IMR-90 (cell line): Measurements from ENCODE around the gene RXFP1. TPM values are rescaled to one million over a fixed set of nuclear protein-coding genes. Genes with fewer than 3 reads are reported as not detected.

Source experiments
- ATAC-seq: fragments of 200-7000 bp; cut with Tn5 transposase; 2 replicates; pipeline ENCODE4 v1.9.1; 2020; ENCODE audit warnings: low read depth, mild to moderate bottlenecking, moderate library complexity
- BruUV-seq: library from RNA; stranded (reverse); fragments of 400-500 nt; replicated peaks from 2 replicates; lab custom pipeline; 2021; lab: Mats Ljungman, UMichigan
- CTCF ChIA-PET: fragments of 300-600 bp; formaldehyde crosslinking; extraction: SDS; loops from one replicate; lab custom pipeline; 2021; ENCODE audit warnings: antibody characterized with exemption; lab: Yijun Ruan, JAX
- POLR2A ChIA-PET: fragments of 300-600 bp; sonication (Branson Sonifier 250); formaldehyde crosslinking; loops from one replicate; lab custom pipeline; 2022; ENCODE audit warnings: antibody characterized with exemption; ENCODE audit not compliant: unreplicated experiment; lab: Charles Lee
- DNase-seq: peaks from one replicate; pipeline ENCODE4 v3.0.0; 2013
- H2AFZ ChIP-seq: replicated peaks from 2 replicates; pipeline ENCODE3; 2013; ENCODE audit warnings: low read length, mild to moderate bottlenecking; ENCODE audit not compliant: poor library complexity
- H2AK5ac ChIP-seq: 2 replicates; pipeline ENCODE4 v1.6.1; 2013; ENCODE audit warnings: low read depth, low read length, inconsistent platforms
- H2AK9ac ChIP-seq: replicated peaks from 2 replicates; pipeline ENCODE3; 2013; ENCODE audit warnings: mild to moderate bottlenecking, low read depth, low read length, moderate library complexity; ENCODE audit not compliant: poor library complexity
- H2BK120ac ChIP-seq: 2 replicates; pipeline ENCODE4 v1.6.1; 2013; ENCODE audit warnings: low read depth, low read length, inconsistent platforms
- H2BK15ac ChIP-seq: 3 replicates; pipeline ENCODE4 v1.6.1; 2013; ENCODE audit warnings: low read depth, low read length, inconsistent platforms
- H2BK20ac ChIP-seq: 2 replicates; pipeline ENCODE4 v1.6.1; 2013; ENCODE audit warnings: low read depth, mild to moderate bottlenecking, inconsistent platforms, low read length, moderate library complexity
- H2BK5ac ChIP-seq: 2 replicates; pipeline ENCODE4 v1.6.1; 2013; ENCODE audit warnings: mild to moderate bottlenecking, low read depth, low read length, inconsistent platforms; ENCODE audit not compliant: poor library complexity, severe bottlenecking
- H3K14ac ChIP-seq: replicated peaks from 2 replicates; pipeline ENCODE4 v1.6.1; 2013; ENCODE audit warnings: low read depth, low read length, inconsistent platforms
- H3K18ac ChIP-seq: 2 replicates; pipeline ENCODE4 v1.6.1; 2013; ENCODE audit warnings: low read depth, low read length, control low read depth
- H3K23ac ChIP-seq: 2 replicates; pipeline ENCODE4 v1.6.1; 2013; ENCODE audit warnings: low read depth, low read length, inconsistent platforms
- H3K27ac ChIP-seq: 2 replicates; pipeline ENCODE4 v1.5.1; 2013; ENCODE audit warnings: mild to moderate bottlenecking, control low read depth, low read length; ENCODE audit not compliant: insufficient read depth
- H3K27me3 ChIP-seq: 2 replicates; pipeline ENCODE4 v1.6.1; 2013; ENCODE audit warnings: low read length; ENCODE audit not compliant: control insufficient read depth, insufficient read depth
- H3K36me3 ChIP-seq: 2 replicates; pipeline ENCODE4 v1.6.1; 2013; ENCODE audit warnings: low read length, mixed read lengths; ENCODE audit not compliant: control insufficient read depth, insufficient read depth
- H3K4ac ChIP-seq: 2 replicates; pipeline ENCODE4 v1.6.1; 2013; ENCODE audit warnings: low read depth, low read length, inconsistent platforms
- H3K4me1 ChIP-seq: 2 replicates; pipeline ENCODE4 v1.6.1; 2013; ENCODE audit warnings: low read length, mixed read lengths; ENCODE audit not compliant: control insufficient read depth, insufficient read depth
- H3K4me2 ChIP-seq: 2 replicates; pipeline ENCODE4 v1.6.1; 2013; ENCODE audit warnings: low read depth, mild to moderate bottlenecking, control low read depth, low read length, moderate library complexity
- H3K4me3 ChIP-seq: 2 replicates; pipeline ENCODE4 v1.5.1; 2013; ENCODE audit warnings: low read depth, mild to moderate bottlenecking, control low read depth, low read length, moderate library complexity; ENCODE audit not compliant: insufficient read depth
- H3K56ac ChIP-seq: 2 replicates; pipeline ENCODE4 v1.6.1; 2013; ENCODE audit warnings: low read length, inconsistent platforms; ENCODE audit not compliant: insufficient read depth; ENCODE audit errors: extremely low read depth
- H3K79me1 ChIP-seq, 2 experiments: 2 replicates each; pipeline ENCODE4 v1.6.1; 2013; ENCODE audit warnings: low read length in 2 of 2, inconsistent platforms in 1 of 2, low read depth in 1 of 2
- H3K9ac ChIP-seq: 2 replicates; pipeline ENCODE4 v1.6.1; 2013; ENCODE audit warnings: low read depth, low read length, control low read depth
- H3K9me1 ChIP-seq: 2 replicates; pipeline ENCODE4 v1.6.1; 2013; ENCODE audit warnings: low read length, inconsistent platforms; ENCODE audit not compliant: insufficient read depth
- H3K9me3 ChIP-seq: 2 replicates; pipeline ENCODE4 v1.6.1; 2013; ENCODE audit warnings: low read length; ENCODE audit not compliant: control insufficient read depth, insufficient read depth
- H4K20me1 ChIP-seq: 2 replicates; pipeline ENCODE4 v1.6.1; 2013; ENCODE audit warnings: low read length, inconsistent platforms; ENCODE audit not compliant: insufficient read depth
- H4K5ac ChIP-seq: 2 replicates; pipeline ENCODE4 v1.6.1; 2013; ENCODE audit warnings: mild to moderate bottlenecking, low read depth, low read length, control low read depth
- H4K8ac ChIP-seq, 2 experiments: 2 replicates each; pipeline ENCODE4 v1.6.1; 2013; ENCODE audit warnings: low read depth in 2 of 2, low read length in 2 of 2, control low read depth in 1 of 2, inconsistent platforms in 1 of 2
- H4K91ac ChIP-seq: 2 replicates; pipeline ENCODE4 v1.6.1; 2013; ENCODE audit warnings: low read depth, low read length, inconsistent platforms; ENCODE audit not compliant: insufficient read depth
- BHLHE40 ChIP-seq: fragments of 150-350 bp; IDR thresholded peaks from 2 replicates; pipeline ENCODE4 v1.6.1; 2016; ENCODE audit warnings: mild to moderate bottlenecking, low read depth, low read length
- CHD1 ChIP-seq: IDR thresholded peaks from 2 replicates; pipeline ENCODE4 v1.6.1; 2012; ENCODE audit warnings: low read depth, low read length, improper control_type of control experiment
- FOS ChIP-seq: fragments of 150-350 bp; IDR thresholded peaks from 2 replicates; pipeline ENCODE4 v1.6.1; 2016; ENCODE audit warnings: low read depth, low read length
- MAFK ChIP-seq: IDR thresholded peaks from 2 replicates; pipeline ENCODE4 v1.6.1; 2012; ENCODE audit warnings: low read depth, low read length, improper control_type of control experiment
- MAZ ChIP-seq: IDR thresholded peaks from 2 replicates; pipeline ENCODE4 v1.6.1; 2012; ENCODE audit warnings: low read depth, mild to moderate bottlenecking, low read length, improper control_type of control experiment, moderate library complexity, borderline replicate concordance
- MXI1 ChIP-seq: IDR thresholded peaks from 2 replicates; pipeline ENCODE4 v1.6.1; 2012; ENCODE audit warnings: low read depth, mild to moderate bottlenecking, low read length, moderate library complexity, borderline replicate concordance
- NFE2L2 ChIP-seq: fragments of 150-350 bp; IDR thresholded peaks from 2 replicates; pipeline ENCODE4 v1.6.1; 2016; ENCODE audit warnings: low read depth, mild to moderate bottlenecking, low read length
- RAD21 ChIP-seq: IDR thresholded peaks from 2 replicates; pipeline ENCODE4 v1.6.1; 2012; ENCODE audit warnings: low read length, improper control_type of control experiment
- RCOR1 ChIP-seq: IDR thresholded peaks from 2 replicates; pipeline ENCODE4 v1.6.1; 2012; ENCODE audit warnings: mild to moderate bottlenecking, low read length, improper control_type of control experiment; ENCODE audit not compliant: insufficient replicate concordance
- RFX5 ChIP-seq: IDR thresholded peaks from 2 replicates; pipeline ENCODE4 v1.8.0; 2012; ENCODE audit warnings: low read depth, mild to moderate bottlenecking, low read length, moderate library complexity
- SMC3 ChIP-seq: fragments of 150-350 bp; IDR thresholded peaks from 2 replicates; pipeline ENCODE4 v1.6.1; 2016; ENCODE audit warnings: low read depth, mild to moderate bottlenecking, antibody characterized with exemption, low read length, moderate library complexity
- WGBS, 2 experiments: methylation state at CpG; one replicate each; pipeline versions ENCODE4 v1.1.5 to v1.1.7; 2013; ENCODE audit warnings: missing lambda C conversion rate in 2 of 2; ENCODE audit not compliant: insufficient read length in 1 of 2; ENCODE audit errors: extremely low coverage in 2 of 2; 5-methylcytosine and 5-hydroxymethylcytosine counted together
- dilution Hi-C: fragments of 300-500 bp; cut with HindIII; formaldehyde crosslinking; loops from one replicate; pipeline ENCODE4 v1.14.3; 2018; ENCODE audit warnings: low sequenced_read_pairs; ENCODE audit not compliant: unreplicated experiment
- in situ Hi-C: fragments of 300-500 bp; cut with MboI; formaldehyde crosslinking; loops from 3 replicates; pipeline ENCODE4 v1.14.3; 2019; ENCODE audit warnings: low sequenced_read_pairs, inconsistent platforms, mixed read lengths
- intact Hi-C: fragments of 100-400 bp; cut with micrococcal nuclease; formaldehyde crosslinking; loops from 2 replicates; pipeline ENCODE4 v1.10.0; 2022
- polyA plus RNA-seq, 3 experiments: library from polyadenylated mRNA; depleted of rRNA; stranded (reverse); fragments of >200 nt; gene quantifications; 2 replicates each; pipeline ENCODE4 v1.2.3, GENCODE V29; 2012; ENCODE audit warnings: low replicate concordance in 1 of 3
- total RNA-seq: library from RNA; depleted of rRNA; stranded (reverse); fragments of >200 nt; gene quantifications from 2 replicates; pipeline ENCODE4 v1.2.3, GENCODE V29; 2012
- TF ChIP-seq, protein P1 (sequence below): conservative IDR thresholded peaks from 2 replicates; pipeline ENCODE4 v1.5.1; 2012; ENCODE audit warnings: mild to moderate bottlenecking, low read depth, low read length, improper control_type of control experiment
- TF ChIP-seq, protein P2 (sequence below): fragments of 150-350 bp; IDR thresholded peaks from 2 replicates; pipeline ENCODE4 v1.6.1; 2017; ENCODE audit warnings: mild to moderate bottlenecking, antibody characterized with exemption, low read length, low read depth
- TF ChIP-seq, protein P3 (sequence below): fragments of 150-350 bp; IDR thresholded peaks from 2 replicates; pipeline ENCODE4 v1.6.1; 2016; ENCODE audit warnings: low read depth, mild to moderate bottlenecking, low read length, moderate library complexity, borderline replicate concordance

Gene RXFP1
- total and polyA plus RNA-seq, 2 of the 4 experiments (the other 2 are of a cell fraction) = not detected

DNA sequence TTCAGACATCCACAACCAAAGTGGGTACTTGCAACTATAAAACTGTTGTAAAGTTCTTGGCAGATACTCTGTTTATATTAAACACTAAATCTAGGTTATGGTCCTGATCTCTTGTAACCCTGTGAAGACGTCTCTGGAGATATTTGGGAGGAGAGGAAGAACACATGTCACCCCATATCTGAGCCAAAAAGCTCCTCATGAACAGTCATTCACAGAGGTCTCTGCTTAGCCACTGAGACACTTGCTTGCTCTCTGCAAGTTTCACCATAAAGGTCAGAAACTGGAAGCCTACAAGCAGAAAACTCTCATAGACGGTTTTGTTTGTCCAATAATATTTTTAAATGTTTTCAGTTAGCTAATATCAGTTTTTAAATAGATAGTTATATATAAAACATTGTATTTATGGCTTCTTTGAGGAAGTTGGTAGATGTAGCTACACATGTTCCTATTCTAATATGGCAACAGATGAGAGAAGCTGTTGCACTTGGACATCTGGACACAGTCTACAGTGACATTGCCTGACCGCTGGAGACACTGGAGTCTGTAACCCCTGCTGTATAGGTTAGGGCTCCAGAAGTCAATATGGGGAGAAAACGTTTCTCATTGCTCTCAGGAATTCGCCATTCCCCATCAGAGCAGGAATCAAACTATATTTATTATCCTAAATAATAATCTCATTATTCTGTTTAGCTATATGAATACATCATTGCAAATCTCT, 76.4 kb downstream of the RXFP1 start:
- DNase-seq (no peak), ATAC-seq (no peak)
- intact Hi-C loops = no loop called here
- Histone ChIP-seq H3K4me3 (no peak overlapping the region), H4K5ac (no peak overlapping the region), H3K4me2 (no peak overlapping the region), H2BK120ac (no peak overlapping the region), H3K23ac (no peak overlapping the region), H3K27me3 (peaks cover 1% of the 10 kb centered on the region; the same call in 1 of the 2 replicates), H3K9me1 (no peaks in the 10 kb centered on the region), H2AK5ac (no peak overlapping the region), H3K27ac (no peak overlapping the region), H3K56ac (no peak overlapping the region), H3K14ac (no peak overlapping the region), H4K91ac (no peak overlapping the region), H3K36me3 (no peaks in the 10 kb centered on the region), H3K18ac (no peak overlapping the region), H2BK20ac (no peak overlapping the region), H4K20me1 (no peaks in the 10 kb centered on the region), H2BK5ac (no peak overlapping the region), H3K79me1 (no peaks in the 10 kb centered on the region), H3K4me1 (no peaks in the 10 kb centered on the region), H3K4ac (no peak overlapping the region), H3K9me3 (no peaks in the 10 kb centered on the region), H2AFZ (no peak overlapping the region), H4K8ac (no peak overlapping the region), H3K9ac (no peak overlapping the region), H2AK9ac (no peak overlapping the region), H2BK15ac (no peak overlapping the region)
- in situ Hi-C loops = no loop called here
- no CpG with 5 or more reads among the region's 5 CpGs for WGBS, 2 experiments
- CTCF ChIA-PET = interaction anchor here (0.7 kb wide), 1 partner anchor 21 kb away, joined by 3 read pairs; no protein-coding TSS in a partner anchor
- BruUV-seq = no TSS peak
- no peak for TF ChIP-seq MAFK
- TF ChIP-seq CHD1 = no peak
- no peak for TF ChIP-seq RFX5
- TF ChIP-seq, protein P1, sequence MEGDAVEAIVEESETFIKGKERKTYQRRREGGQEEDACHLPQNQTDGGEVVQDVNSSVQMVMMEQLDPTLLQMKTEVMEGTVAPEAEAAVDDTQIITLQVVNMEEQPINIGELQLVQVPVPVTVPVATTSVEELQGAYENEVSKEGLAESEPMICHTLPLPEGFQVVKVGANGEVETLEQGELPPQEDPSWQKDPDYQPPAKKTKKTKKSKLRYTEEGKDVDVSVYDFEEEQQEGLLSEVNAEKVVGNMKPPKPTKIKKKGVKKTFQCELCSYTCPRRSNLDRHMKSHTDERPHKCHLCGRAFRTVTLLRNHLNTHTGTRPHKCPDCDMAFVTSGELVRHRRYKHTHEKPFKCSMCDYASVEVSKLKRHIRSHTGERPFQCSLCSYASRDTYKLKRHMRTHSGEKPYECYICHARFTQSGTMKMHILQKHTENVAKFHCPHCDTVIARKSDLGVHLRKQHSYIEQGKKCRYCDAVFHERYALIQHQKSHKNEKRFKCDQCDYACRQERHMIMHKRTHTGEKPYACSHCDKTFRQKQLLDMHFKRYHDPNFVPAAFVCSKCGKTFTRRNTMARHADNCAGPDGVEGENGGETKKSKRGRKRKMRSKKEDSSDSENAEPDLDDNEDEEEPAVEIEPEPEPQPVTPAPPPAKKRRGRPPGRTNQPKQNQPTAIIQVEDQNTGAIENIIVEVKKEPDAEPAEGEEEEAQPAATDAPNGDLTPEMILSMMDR = no peak
- TF ChIP-seq, protein P2, sequence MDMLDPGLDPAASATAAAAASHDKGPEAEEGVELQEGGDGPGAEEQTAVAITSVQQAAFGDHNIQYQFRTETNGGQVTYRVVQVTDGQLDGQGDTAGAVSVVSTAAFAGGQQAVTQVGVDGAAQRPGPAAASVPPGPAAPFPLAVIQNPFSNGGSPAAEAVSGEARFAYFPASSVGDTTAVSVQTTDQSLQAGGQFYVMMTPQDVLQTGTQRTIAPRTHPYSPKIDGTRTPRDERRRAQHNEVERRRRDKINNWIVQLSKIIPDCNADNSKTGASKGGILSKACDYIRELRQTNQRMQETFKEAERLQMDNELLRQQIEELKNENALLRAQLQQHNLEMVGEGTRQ = no peak
- TF ChIP-seq RCOR1 = no peak
- TF ChIP-seq MAZ = no peak
- TF ChIP-seq FOS = no peak
- no peak for TF ChIP-seq NFE2L2
- TF ChIP-seq MXI1 = no peak
- TF ChIP-seq, protein P3, sequence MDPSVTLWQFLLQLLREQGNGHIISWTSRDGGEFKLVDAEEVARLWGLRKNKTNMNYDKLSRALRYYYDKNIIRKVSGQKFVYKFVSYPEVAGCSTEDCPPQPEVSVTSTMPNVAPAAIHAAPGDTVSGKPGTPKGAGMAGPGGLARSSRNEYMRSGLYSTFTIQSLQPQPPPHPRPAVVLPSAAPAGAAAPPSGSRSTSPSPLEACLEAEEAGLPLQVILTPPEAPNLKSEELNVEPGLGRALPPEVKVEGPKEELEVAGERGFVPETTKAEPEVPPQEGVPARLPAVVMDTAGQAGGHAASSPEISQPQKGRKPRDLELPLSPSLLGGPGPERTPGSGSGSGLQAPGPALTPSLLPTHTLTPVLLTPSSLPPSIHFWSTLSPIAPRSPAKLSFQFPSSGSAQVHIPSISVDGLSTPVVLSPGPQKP = no peak
- TF ChIP-seq BHLHE40 = no peak
- no peak for TF ChIP-seq SMC3
- TF ChIP-seq RAD21 = no peak
- dilution Hi-C loops = no loop called here
- POLR2A ChIA-PET = no interaction called here
